HEK293T (cell line): ENCODE results near the gene PDXDC1.
"Not testable (repeated sequence)": the region's sequence is repeated elsewhere in the genome, so short reads cannot be mapped to it uniquely, and the experiment has no call there.

Experiments
- ELF4 ChIP-seq: fragments of 450-650 bp; IDR thresholded peaks from 2 replicates; pipeline ENCODE4 v1.6.1; 2017; ENCODE audit warnings: antibody characterized with exemption
- L3MBTL2 ChIP-seq: fragments of 450-650 bp; conservative IDR thresholded peaks from 2 replicates; pipeline ENCODE4 v1.6.1; 2016; ENCODE audit warnings: mild to moderate bottlenecking

GRCh38 chr16:15024858-15025199, 50.0 kb downstream of the PDXDC1 start:
- TF ChIP-seq ELF4, L3MBTL2: not testable (repeated sequence)
